Activated T-cell treated with anti-CD3 and anti-CD28 coated beads, Interleukin-2, amount 50 U/mL, for 72 hours (primary cell): Measurements from ENCODE around the gene DDX24. TPM values are rescaled to one million over a fixed set of nuclear protein-coding genes. Genes with fewer than 3 reads are reported as not detected.

Source experiments
- ATAC-seq, 2 donors: fragments of 150-1000 bp; cut with Tn5 transposase; replicated peaks in 1 of 2; 2 replicates each; pipeline ENCODE4 v1.10.0; 2021; ENCODE audit warnings: moderate library complexity in 2 of 2, mild to moderate bottlenecking in 1 of 2
- DNase-seq, 2 donors: peaks; one replicate each; pipeline ENCODE4 v3.0.0; 2021 to 2022; ENCODE audit warnings: mixed read lengths in 1 of 2
- H3K27ac Mint-ChIP-seq: one replicate; pipeline ENCODE4 v1.8.0; 2022; ENCODE audit warnings: mild to moderate bottlenecking, moderate library complexity, mixed read lengths
- H3K27me3 Mint-ChIP-seq: one replicate; pipeline ENCODE4 v1.8.0; 2022; ENCODE audit warnings: low read depth, mixed read lengths
- H3K36me3 Mint-ChIP-seq, 2 donors: one replicate each; pipeline ENCODE4 v1.8.0; 2022; ENCODE audit warnings: mixed read lengths in 2 of 2, mild to moderate bottlenecking in 1 of 2; ENCODE audit not compliant: insufficient read depth in 2 of 2
- H3K4me1 Mint-ChIP-seq: one replicate; pipeline ENCODE4 v1.8.0; 2022; ENCODE audit warnings: low read depth, mixed read lengths
- H3K4me3 Mint-ChIP-seq, 2 donors: one replicate each; pipeline ENCODE4 v1.8.0; 2022; ENCODE audit warnings: mild to moderate bottlenecking in 2 of 2, mixed read lengths in 2 of 2, moderate library complexity in 2 of 2
- H3K9me3 Mint-ChIP-seq, 2 donors: one replicate each; pipeline ENCODE4 v1.8.0; 2022; ENCODE audit warnings: mixed read lengths in 2 of 2
- total RNA-seq, 2 donors: library from RNA; stranded (reverse); gene quantifications; one replicate each; pipeline ENCODE4 v1.2.3, GENCODE V29; 2022

DDX24 gene
- total RNA-seq, 2 donors from 2014 or later: 193 to 197 TPM

- ATAC-seq (no peak), DNase-seq (no peak)
- H3K9me3 Mint-ChIP-seq: no peaks in the 10 kb centered on the region
- H3K4me1 Mint-ChIP-seq: peaks cover 66% of the 10 kb centered on the region
- no peaks in the 10 kb centered on the region for H3K36me3 Mint-ChIP-seq
- H3K4me3 Mint-ChIP-seq: no peak overlapping the region
- H3K27me3 Mint-ChIP-seq: no peaks in the 10 kb centered on the region
- no peak overlapping the region for H3K27ac Mint-ChIP-seq
Observed at GRCh38 chr14:93998871-93999403, 82.1 kb downstream of the DDX24 start.

Other genes starting within 250 kb of the DDX24 start
- gene FAM181A, start 153.9 kb downstream of the DDX24 start, total RNA-seq: not detected
- gene ASB2, start 104.6 kb downstream of the DDX24 start, total RNA-seq: 10 to 100 TPM; 43.3 to 45.6 TPM
- 1 to 10 TPM; 1.6 to 2.2 TPM for gene CCDC197, start 83.9 kb downstream of the DDX24 start, total RNA-seq
- gene OTUB2, start 54.9 kb downstream of the DDX24 start, total RNA-seq: 1 to 10 TPM; 1.9 to 2.1 TPM
- 10 to 100 TPM; 59.6 to 71.4 TPM for gene IFI27L1, start 108 bp upstream of the DDX24 start, total RNA-seq
- 1 to 10 TPM; 5.1 to 7.7 TPM for gene IFI27, start 29.5 kb upstream of the DDX24 start, total RNA-seq
- gene IFI27L2, start 48.4 kb upstream of the DDX24 start, total RNA-seq: 10 to 100 TPM; 52.0 to 66.0 TPM
- 1 to 10 TPM; 6.2 to 9.5 TPM for gene PPP4R4, start 93.1 kb upstream of the DDX24 start, total RNA-seq
- gene SERPINA10, start 212.1 kb upstream of the DDX24 start, total RNA-seq: not detected
- not detected for gene SERPINA6, start 242.1 kb upstream of the DDX24 start, total RNA-seq